HepG2 (cell line): ENCODE results near the gene LMNTD1.

Experiments
- CTCF ChIP-seq: sonication (generic); formaldehyde crosslinking; IDR thresholded peaks from 2 replicates; pipeline ENCODE4 v1.5.0; 2020; ENCODE audit warnings: mild to moderate bottlenecking, missing genetic modification reagents, moderate library complexity
- ETV6 ChIP-seq: sonication (generic); formaldehyde crosslinking; conservative IDR thresholded peaks from 2 replicates; pipeline ENCODE4 v1.4.0; 2020; ENCODE audit warnings: missing genetic modification reagents
- SMARCC2 ChIP-seq: fragments of 450-650 bp; IDR thresholded peaks from 2 replicates; pipeline ENCODE4 v1.6.1; 2017; ENCODE audit warnings: antibody characterized with exemption, mild to moderate bottlenecking
- ZNF121 ChIP-seq: sonication (generic); formaldehyde crosslinking; IDR thresholded peaks from 2 replicates; pipeline ENCODE4 v1.5.0; 2020; ENCODE audit warnings: mild to moderate bottlenecking, missing genetic modification reagents
- ZNF263 ChIP-seq: sonication (generic); formaldehyde crosslinking; IDR thresholded peaks from 2 replicates; pipeline ENCODE4 v1.4.0; 2020; ENCODE audit warnings: missing genetic modification reagents
- ZNF652 ChIP-seq: IDR thresholded peaks from 2 replicates; pipeline ENCODE4 v1.6.1; 2016; ENCODE audit warnings: low read depth, borderline replicate concordance
- TF ChIP-seq, protein P1 (sequence below): IDR thresholded peaks from 2 replicates; pipeline ENCODE4 v1.6.1; 2012; ENCODE audit warnings: inconsistent platforms

DNA sequence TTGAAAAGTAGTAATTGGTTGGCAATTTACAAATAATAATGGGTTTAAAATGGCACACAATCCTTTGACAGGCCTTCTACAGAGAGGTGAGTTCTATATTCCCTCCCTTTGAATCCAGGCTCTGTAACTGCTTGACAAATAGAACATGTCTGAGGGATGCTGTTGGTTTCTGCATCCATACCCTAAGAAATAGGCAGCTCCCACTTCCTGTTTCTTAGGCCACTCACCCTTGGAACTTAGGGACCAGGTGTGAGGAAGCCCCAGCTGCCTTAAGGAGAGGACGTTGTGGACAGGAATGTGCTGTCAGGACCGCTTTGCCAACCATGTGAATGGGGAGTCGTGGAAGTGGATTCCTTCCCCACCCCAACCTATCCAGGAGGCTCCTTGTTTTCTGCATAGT, 59.4 kb downstream of the LMNTD1 start:
- TF ChIP-seq SMARCC2 (no peak), ZNF121 (CRISPR knock-in tag) (no peak), CTCF (no peak), ZNF263 (no peak), ETV6 (CRISPR knock-in tag) (no peak), ZNF652 (CRISPR knock-in tag) (no peak)
- TF ChIP-seq, protein P1, sequence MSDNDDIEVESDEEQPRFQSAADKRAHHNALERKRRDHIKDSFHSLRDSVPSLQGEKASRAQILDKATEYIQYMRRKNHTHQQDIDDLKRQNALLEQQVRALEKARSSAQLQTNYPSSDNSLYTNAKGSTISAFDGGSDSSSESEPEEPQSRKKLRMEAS = no peak
